H9 (cell line): ENCODE measurements around the gene CMTM5. TPM values are rescaled to one million over a fixed set of nuclear protein-coding genes. Genes with fewer than 3 reads are reported as not detected.

Source experiments
- DNase-seq: peaks from one replicate; pipeline ENCODE4 v3.0.0-alpha.2; 2017
- H2AFZ ChIP-seq: one replicate; pipeline ENCODE4 v1.6.1; 2013; ENCODE audit warnings: mild to moderate bottlenecking, low read length, control low read depth, moderate library complexity
- H2AK5ac ChIP-seq: 2 replicates; pipeline ENCODE4 v1.6.1; 2013; ENCODE audit warnings: low read length, control low read depth, mixed read lengths; ENCODE audit not compliant: insufficient read length
- H2BK120ac ChIP-seq: one replicate; pipeline ENCODE4 v1.6.1; 2013; ENCODE audit warnings: low read depth, mild to moderate bottlenecking, low read length, control low read depth, inconsistent platforms; ENCODE audit not compliant: poor library complexity, severe bottlenecking
- H2BK12ac ChIP-seq: 2 replicates; pipeline ENCODE4 v1.6.1; 2013; ENCODE audit warnings: low read length, control low read depth, mixed read lengths, low read depth; ENCODE audit not compliant: insufficient read length
- H2BK15ac ChIP-seq: 2 replicates; pipeline ENCODE4 v1.6.1; 2013; ENCODE audit warnings: low read depth, low read length, control low read depth
- H2BK20ac ChIP-seq: one replicate; pipeline ENCODE4 v1.6.1; 2013; ENCODE audit warnings: low read depth, mild to moderate bottlenecking, low read length, control low read depth, inconsistent platforms; ENCODE audit not compliant: poor library complexity, severe bottlenecking
- H2BK5ac ChIP-seq: 2 replicates; pipeline ENCODE4 v1.6.1; 2013; ENCODE audit warnings: low read length, control low read depth, mixed read lengths; ENCODE audit not compliant: insufficient read length
- H3K14ac ChIP-seq: 2 replicates; pipeline ENCODE4 v1.6.1; 2013; ENCODE audit warnings: low read length, control low read depth; ENCODE audit not compliant: insufficient read depth
- H3K18ac ChIP-seq: 2 replicates; pipeline ENCODE4 v1.6.1; 2013; ENCODE audit warnings: low read depth, mild to moderate bottlenecking, mixed read lengths, low read length, control low read depth; ENCODE audit not compliant: insufficient read length
- H3K23ac ChIP-seq: 2 replicates; pipeline ENCODE4 v1.6.1; 2013; ENCODE audit warnings: low read length, control low read depth, mixed read lengths, low read depth; ENCODE audit not compliant: insufficient read length
- H3K23me2 ChIP-seq: 2 replicates; pipeline ENCODE4 v1.6.1; 2013; ENCODE audit warnings: low read depth, mild to moderate bottlenecking, mixed read lengths, low read length, control low read depth; ENCODE audit not compliant: insufficient read length, poor library complexity, severe bottlenecking
- H3K27ac ChIP-seq: 2 replicates; pipeline ENCODE4 v1.5.1; 2013; ENCODE audit warnings: low read length, control low read depth, mixed read lengths, low read depth; ENCODE audit not compliant: insufficient read length
- H3K27me3 ChIP-seq: 2 replicates; pipeline ENCODE4 v1.6.1; 2013; ENCODE audit warnings: low read length, control low read depth, inconsistent platforms; ENCODE audit not compliant: insufficient read depth
- H3K4ac ChIP-seq: 2 replicates; pipeline ENCODE4 v1.6.1; 2013; ENCODE audit warnings: low read depth, mild to moderate bottlenecking, control low read depth, inconsistent platforms, low read length, moderate library complexity
- H3K4me1 ChIP-seq: 2 replicates; pipeline ENCODE4 v1.6.1; 2013; ENCODE audit warnings: low read length, control low read depth, inconsistent platforms; ENCODE audit not compliant: insufficient read depth
- H3K4me2 ChIP-seq: 2 replicates; pipeline ENCODE4 v1.6.1; 2013; ENCODE audit warnings: low read length, control low read depth, mixed read lengths; ENCODE audit not compliant: insufficient read length, insufficient read depth
- H3K56ac ChIP-seq: 2 replicates; pipeline ENCODE4 v1.6.1; 2013; ENCODE audit warnings: low read depth, mild to moderate bottlenecking, mixed read lengths, low read length, control low read depth; ENCODE audit not compliant: insufficient read length
- H3K79me1 ChIP-seq: 2 replicates; pipeline ENCODE4 v1.6.1; 2013; ENCODE audit warnings: low read depth, mild to moderate bottlenecking, moderate library complexity, low read length, control low read depth, inconsistent platforms; ENCODE audit not compliant: insufficient read depth, poor library complexity, severe bottlenecking
- H3K79me2 ChIP-seq: 2 replicates; pipeline ENCODE4 v1.6.1; 2013; ENCODE audit warnings: low read length, control low read depth, inconsistent platforms; ENCODE audit not compliant: insufficient read depth
- H3K9ac ChIP-seq: 2 replicates; pipeline ENCODE4 v1.6.1; 2013; ENCODE audit warnings: low read length, control low read depth, mixed read lengths; ENCODE audit not compliant: insufficient read length; ENCODE audit errors: extremely low read depth
- H3K9me3 ChIP-seq: one replicate; pipeline ENCODE4 v1.6.1; 2013; ENCODE audit warnings: low read depth, low read length, inconsistent platforms; ENCODE audit not compliant: control insufficient read depth
- H3T11ph ChIP-seq: one replicate; pipeline ENCODE4 v1.6.1; 2013; ENCODE audit warnings: mild to moderate bottlenecking, low read length, control low read depth, inconsistent platforms
- H4K20me1 ChIP-seq: one replicate; pipeline ENCODE4 v1.6.1; 2013; ENCODE audit not compliant: control insufficient read depth, insufficient read length, insufficient read depth
- H4K5ac ChIP-seq: 2 replicates; pipeline ENCODE4 v1.6.1; 2013; ENCODE audit warnings: low read depth, mild to moderate bottlenecking, mixed read lengths, low read length, control low read depth; ENCODE audit not compliant: insufficient read length
- H4K8ac ChIP-seq: replicated peaks from 2 replicates; pipeline ENCODE4 v1.6.1; 2013; ENCODE audit warnings: low read length, control low read depth, mixed read lengths, low read depth; ENCODE audit not compliant: insufficient read length
- H4K91ac ChIP-seq: 2 replicates; pipeline ENCODE4 v1.6.1; 2013; ENCODE audit warnings: low read depth, mild to moderate bottlenecking, moderate library complexity, mixed read lengths, low read length, control low read depth; ENCODE audit not compliant: insufficient read length
- H3K27ac Mint-ChIP-seq, 3 experiments: 2 replicates in 2 of 3; 3 replicates in 1 of 3; pipeline ENCODE4 v1.8.0; 2020 to 2021; ENCODE audit warnings: mixed read lengths in 3 of 3, mild to moderate bottlenecking in 1 of 3, moderate library complexity in 1 of 3
- H3K27me3 Mint-ChIP-seq: 2 replicates; pipeline ENCODE4 v1.8.0; 2021; ENCODE audit warnings: low read depth, mild to moderate bottlenecking, moderate library complexity, mixed read lengths
- H3K36me3 Mint-ChIP-seq, 3 experiments: 2 replicates in 2 of 3; 3 replicates in 1 of 3; pipeline ENCODE4 v1.8.0; 2020 to 2021; ENCODE audit warnings: low read depth in 3 of 3, mixed read lengths in 3 of 3; ENCODE audit not compliant: insufficient read depth in 1 of 3
- H3K4me1 Mint-ChIP-seq, 2 experiments: 2 replicates each; pipeline ENCODE4 v1.8.0; 2020; ENCODE audit warnings: mixed read lengths in 2 of 2
- H3K4me3 Mint-ChIP-seq, 2 experiments: 2 replicates in 1 of 2; 3 replicates in 1 of 2; pipeline ENCODE4 v1.8.0; 2020 to 2021; ENCODE audit warnings: mild to moderate bottlenecking in 2 of 2, mixed read lengths in 2 of 2, moderate library complexity in 1 of 2
- H3K9me3 Mint-ChIP-seq, 2 experiments: 2 replicates in 1 of 2; 3 replicates in 1 of 2; pipeline ENCODE4 v1.8.0; 2020; ENCODE audit warnings: mild to moderate bottlenecking in 2 of 2, mixed read lengths in 2 of 2, moderate library complexity in 1 of 2
- CTCF ChIP-seq: fragments of 200-600 bp; sonication (generic); conservative IDR thresholded peaks from 3 replicates; pipeline ENCODE4 v1.8.0; 2021; ENCODE audit warnings: antibody characterized with exemption, mild to moderate bottlenecking
- WGBS: extraction: QIAGEN DNeasy Blood & Tissue Kit; methylation state at CpG from one replicate; pipeline ENCODE4 v1.1.7; 2013; ENCODE audit warnings: missing lambda C conversion rate, low lambda C conversion rate, mixed read lengths; ENCODE audit not compliant: insufficient read length; ENCODE audit errors: extremely low coverage; 5-methylcytosine and 5-hydroxymethylcytosine counted together
- total RNA-seq: library from RNA; stranded (reverse); gene quantifications from 2 replicates; pipeline ENCODE4 v1.2.1, GENCODE V29; 2021

Gene CMTM5
- total RNA-seq, 1 experiment from 2014 or later: not detected

- Histone ChIP-seq H4K5ac (no peak overlapping the region), H3K23me2 (peaks cover 13% of the 10 kb centered on the region), H2AFZ (no peak overlapping the region), H3K14ac (no peak overlapping the region), H2BK120ac (no peak overlapping the region), H3K23ac (no peak overlapping the region), H3K27me3 (no peaks in the 10 kb centered on the region), H2BK20ac (no peak overlapping the region), H3K9ac (no peak overlapping the region), H3T11ph (no peak overlapping the region), H3K79me1 (no peaks in the 10 kb centered on the region), H4K20me1 (no peaks in the 10 kb centered on the region), H2AK5ac (no peak overlapping the region), H3K79me2 (no peaks in the 10 kb centered on the region), H2BK5ac (no peak overlapping the region), H3K4me2 (no peak overlapping the region), H3K4ac (no peak overlapping the region), H3K56ac (no peak overlapping the region), H4K91ac (no peak overlapping the region), H3K18ac (no peak overlapping the region), H4K8ac (no peak overlapping the region), H3K27ac (no peak overlapping the region), H2BK15ac (no peak overlapping the region), H3K9me3 (no peaks in the 10 kb centered on the region), H3K4me1 (peaks cover 4% of the 10 kb centered on the region; the same call in 1 of the 2 replicates), H2BK12ac (no peak overlapping the region)
- peak; percentile 69 for DNase-seq
- WGBS: no CpG with 5 or more reads among the region's 11 CpGs
- Mint-ChIP-seq H3K4me1 (peaks cover 23 to 28% of the 10 kb centered on the region in 2 experiments), H3K27me3 (peaks cover 5% of the 10 kb centered on the region), H3K36me3 (peaks cover 21 to 58% (median 43%) of the 10 kb centered on the region in 3 experiments), H3K27ac (peak overlapping the region in 1 of 3 experiments; percentile 35; a peak in 1 of 7 replicates), H3K9me3 (no peaks in the 10 kb centered on the region; a peak in 1 of 5 replicates), H3K4me3 (no peak overlapping the region)
- TF ChIP-seq CTCF: peak; percentile 54
Observed at GRCh38 chr14:23360496-23360895, 16.4 kb upstream of the CMTM5 start.
